ENCODE results near the gene INPP5E. TPM values are rescaled to one million over a fixed set of nuclear protein-coding genes. Genes with fewer than 3 reads are reported as not detected.

Gene INPP5E
- total and polyA plus RNA-seq, 12 donors, result 6.6 to 16.8 (median 9.3) TPM

- TF ChIP-seq, protein P1, sequence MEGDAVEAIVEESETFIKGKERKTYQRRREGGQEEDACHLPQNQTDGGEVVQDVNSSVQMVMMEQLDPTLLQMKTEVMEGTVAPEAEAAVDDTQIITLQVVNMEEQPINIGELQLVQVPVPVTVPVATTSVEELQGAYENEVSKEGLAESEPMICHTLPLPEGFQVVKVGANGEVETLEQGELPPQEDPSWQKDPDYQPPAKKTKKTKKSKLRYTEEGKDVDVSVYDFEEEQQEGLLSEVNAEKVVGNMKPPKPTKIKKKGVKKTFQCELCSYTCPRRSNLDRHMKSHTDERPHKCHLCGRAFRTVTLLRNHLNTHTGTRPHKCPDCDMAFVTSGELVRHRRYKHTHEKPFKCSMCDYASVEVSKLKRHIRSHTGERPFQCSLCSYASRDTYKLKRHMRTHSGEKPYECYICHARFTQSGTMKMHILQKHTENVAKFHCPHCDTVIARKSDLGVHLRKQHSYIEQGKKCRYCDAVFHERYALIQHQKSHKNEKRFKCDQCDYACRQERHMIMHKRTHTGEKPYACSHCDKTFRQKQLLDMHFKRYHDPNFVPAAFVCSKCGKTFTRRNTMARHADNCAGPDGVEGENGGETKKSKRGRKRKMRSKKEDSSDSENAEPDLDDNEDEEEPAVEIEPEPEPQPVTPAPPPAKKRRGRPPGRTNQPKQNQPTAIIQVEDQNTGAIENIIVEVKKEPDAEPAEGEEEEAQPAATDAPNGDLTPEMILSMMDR (IDR thresholded peaks at IDR 0.05), result no peak
Measured at GRCh38 chr9:136462664-136463063, 23.0 kb upstream of the INPP5E start.

DNA sequence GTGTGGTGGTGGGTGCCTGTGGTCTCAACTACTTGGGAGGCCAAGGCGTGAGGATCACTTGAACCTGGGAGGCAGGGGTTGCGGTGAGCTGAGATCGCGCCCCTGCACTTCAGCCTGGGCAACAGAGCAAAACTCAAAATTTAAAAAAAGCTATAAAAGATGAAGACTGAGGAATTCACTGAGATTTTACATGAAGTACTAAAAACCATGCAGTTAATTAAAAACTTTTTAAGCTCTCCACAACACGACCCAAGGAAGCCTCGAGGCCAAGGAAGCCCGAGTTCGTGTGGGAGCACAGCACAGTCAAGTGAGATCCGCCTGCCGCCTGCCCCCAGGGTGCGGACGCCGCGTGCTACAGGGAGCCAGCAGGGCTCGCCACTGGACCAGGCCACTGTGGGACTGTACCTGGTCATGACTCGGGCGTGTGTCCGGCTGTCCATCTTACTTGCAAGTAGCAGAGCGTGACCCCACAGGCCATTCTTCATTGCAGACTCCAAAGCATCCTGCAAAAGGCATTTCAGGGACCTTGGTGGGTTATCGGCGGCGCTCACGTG lies 21.2 kb upstream of the INPP5E start:
- TF ChIP-seq, protein P1 (IDR thresholded peaks at IDR 0.05), result no peak
- no peak overlapping the region for H3K27ac ChIP-seq
- no peak overlapping the region for H3K4me3 ChIP-seq
- intact Hi-C loops (cut with DNase I), result no loop called here
- no peaks in the 10 kb centered on the region for H3K27me3 ChIP-seq
- peaks cover 11 to 100% (median 96%) of the 10 kb centered on the region in 9 donors for H3K36me3 ChIP-seq
- DNase-seq (no peak), ATAC-seq (no peak)
- no peaks in the 10 kb centered on the region for H3K9me3 ChIP-seq
- no peaks in the 10 kb centered on the region for H3K4me1 ChIP-seq
- 95 to 96% methylated on average over 23 of the region's 23 CpGs for WGBS, 2 donors

More at GRCh38 chr9:136462664-136463063, 23.0 kb upstream of the INPP5E start:
- H3K4me1 ChIP-seq, result no peaks in the 10 kb centered on the region
- H3K9me3 ChIP-seq, result no peaks in the 10 kb centered on the region
- intact Hi-C loops (cut with DNase I), result no loop called here
- H3K4me3 ChIP-seq, result no peak overlapping the region
- H3K36me3 ChIP-seq, result peaks cover 4 to 100% (median 97%) of the 10 kb centered on the region in 9 donors
- H3K27ac ChIP-seq, result no peak overlapping the region
- H3K27me3 ChIP-seq, result no peaks in the 10 kb centered on the region
- 92 to 93% methylated on average over 17 of the region's 17 CpGs for WGBS, 2 donors
- DNase-seq (no peak), ATAC-seq (no peak)

- H3K27me3 ChIP-seq, result no peaks in the 10 kb centered on the region
- no peak for DNase-seq
- no peak for ATAC-seq
- TF ChIP-seq, protein P1 (IDR thresholded peaks at IDR 0.05), result no peak
- no peaks in the 10 kb centered on the region for H3K4me1 ChIP-seq
- 96 to 97% methylated on average over 28 of the region's 28 CpGs for WGBS, 2 donors
- intact Hi-C loops (cut with DNase I), result no loop called here
- peaks cover 12 to 100% (median 96%) of the 10 kb centered on the region in 9 donors for H3K36me3 ChIP-seq
- no peaks in the 10 kb centered on the region for H3K9me3 ChIP-seq
- no peak overlapping the region for H3K27ac ChIP-seq
- no peak overlapping the region for H3K4me3 ChIP-seq
Measured at GRCh38 chr9:136459425-136459824, 19.8 kb upstream of the INPP5E start.

DNA sequence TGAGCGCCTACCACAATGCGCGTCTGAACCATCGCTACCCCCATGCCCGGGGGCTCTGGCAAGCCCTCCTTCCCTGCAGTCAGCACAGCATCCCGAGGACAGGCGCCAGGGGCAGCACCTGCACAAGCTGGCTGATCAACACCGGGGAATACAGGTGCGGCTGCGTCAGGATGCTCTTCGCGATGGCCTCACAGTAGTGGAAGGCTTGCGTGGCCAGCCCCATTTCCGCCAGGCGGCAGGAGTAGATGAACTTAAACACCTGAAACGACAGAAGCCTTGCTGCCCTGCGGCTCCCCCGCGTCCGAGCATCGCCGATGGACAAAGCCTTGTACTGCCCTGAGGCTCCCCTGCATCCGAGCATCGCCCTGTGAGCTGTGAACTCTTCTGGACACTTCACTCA lies 17.7 kb upstream of the INPP5E start:
- DNase-seq (no peak), ATAC-seq (no peak)
- Histone ChIP-seq H3K36me3 (peaks cover 12 to 100% (median 86%) of the 10 kb centered on the region in 9 donors), H3K9me3 (no peaks in the 10 kb centered on the region), H3K4me1 (no peaks in the 10 kb centered on the region), H3K27ac (no peak overlapping the region), H3K4me3 (no peak overlapping the region), H3K27me3 (no peaks in the 10 kb centered on the region)
- TF ChIP-seq, protein P1 (IDR thresholded peaks at IDR 0.05), result no peak
- 97 to 98% methylated on average over 24 of the region's 24 CpGs for WGBS, 2 donors
- intact Hi-C loops (cut with DNase I), result no loop called here

Data from heart right ventricle (tissue), 16 donors.